ENCODE results near the gene ZFAND2A. TPM values are rescaled to one million over a fixed set of nuclear protein-coding genes. Genes with fewer than 3 reads are reported as not detected.

Gene ZFAND2A
- total RNA-seq, 2 experiments from 2014 or later = 92.3 to 92.5 TPM

DNA sequence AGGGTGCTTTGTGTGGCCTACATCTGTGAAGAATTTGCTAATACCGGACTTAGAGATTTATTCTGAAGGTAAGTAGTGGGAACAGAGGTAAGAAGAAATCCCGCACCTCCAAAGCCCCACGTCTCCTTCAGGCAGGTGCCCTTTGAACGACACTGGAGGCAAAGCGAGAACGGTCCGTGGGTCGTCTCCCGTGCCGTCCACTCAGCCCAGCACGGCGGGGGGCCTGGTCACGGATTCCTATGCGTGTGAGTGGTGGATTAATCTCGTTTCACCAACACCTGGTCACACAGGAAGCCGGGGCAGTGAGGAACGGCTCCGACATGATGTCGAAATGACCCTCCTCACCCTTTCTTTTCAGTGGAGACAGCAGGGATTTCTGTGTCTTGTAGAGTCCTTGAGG, 21.0 kb upstream of the ZFAND2A start:
- Histone ChIP-seq H3K9me3 (ENCODE audit: control insufficient read depth in 1 of 2, insufficient read depth in 1 of 2, low read length in 2 of 2) (no peaks in the 10 kb centered on the region), H3K27me3 (ENCODE audit: control insufficient read depth in 1 of 2, insufficient read depth in 2 of 2, low read length in 2 of 2) (peaks cover 0 to 6% of the 10 kb centered on the region in 2 experiments), H3K27ac (ENCODE audit: low read depth in 1 of 2, low read length in 2 of 2) (no peak overlapping the region), H3K36me3 (ENCODE audit: insufficient read depth, low read length) (no peaks in the 10 kb centered on the region), H3K4me1 (ENCODE audit: insufficient read depth, low read length) (peaks cover 21% of the 10 kb centered on the region), H3K4me3 (ENCODE audit: low read length) (no peak overlapping the region)
- ATAC-seq (ENCODE audit: poor library complexity) (no peak), DNase-seq (no peak)
- ChIA-PET CTCF (no interaction called here), POLR2A (no interaction called here)
- no peak overlapping the region for H3K27ac Mint-ChIP-seq
- TF ChIP-seq, protein P1, sequence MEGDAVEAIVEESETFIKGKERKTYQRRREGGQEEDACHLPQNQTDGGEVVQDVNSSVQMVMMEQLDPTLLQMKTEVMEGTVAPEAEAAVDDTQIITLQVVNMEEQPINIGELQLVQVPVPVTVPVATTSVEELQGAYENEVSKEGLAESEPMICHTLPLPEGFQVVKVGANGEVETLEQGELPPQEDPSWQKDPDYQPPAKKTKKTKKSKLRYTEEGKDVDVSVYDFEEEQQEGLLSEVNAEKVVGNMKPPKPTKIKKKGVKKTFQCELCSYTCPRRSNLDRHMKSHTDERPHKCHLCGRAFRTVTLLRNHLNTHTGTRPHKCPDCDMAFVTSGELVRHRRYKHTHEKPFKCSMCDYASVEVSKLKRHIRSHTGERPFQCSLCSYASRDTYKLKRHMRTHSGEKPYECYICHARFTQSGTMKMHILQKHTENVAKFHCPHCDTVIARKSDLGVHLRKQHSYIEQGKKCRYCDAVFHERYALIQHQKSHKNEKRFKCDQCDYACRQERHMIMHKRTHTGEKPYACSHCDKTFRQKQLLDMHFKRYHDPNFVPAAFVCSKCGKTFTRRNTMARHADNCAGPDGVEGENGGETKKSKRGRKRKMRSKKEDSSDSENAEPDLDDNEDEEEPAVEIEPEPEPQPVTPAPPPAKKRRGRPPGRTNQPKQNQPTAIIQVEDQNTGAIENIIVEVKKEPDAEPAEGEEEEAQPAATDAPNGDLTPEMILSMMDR (IDR thresholded peaks at IDR 0.05) = no peak
- H3K9me3 Mint-ChIP-seq = no peaks in the 10 kb centered on the region
- no peaks in the 10 kb centered on the region for H3K36me3 Mint-ChIP-seq (ENCODE audit: low read depth)
- intact Hi-C loops (cut with DNase I, micrococcal nuclease) = no loop called here
- H3K27me3 Mint-ChIP-seq = peaks cover 41% of the 10 kb centered on the region
- H3K4me3 Mint-ChIP-seq = no peak overlapping the region
- peaks cover 16% of the 10 kb centered on the region for H3K4me1 Mint-ChIP-seq (ENCODE audit: low read depth)

DNA sequence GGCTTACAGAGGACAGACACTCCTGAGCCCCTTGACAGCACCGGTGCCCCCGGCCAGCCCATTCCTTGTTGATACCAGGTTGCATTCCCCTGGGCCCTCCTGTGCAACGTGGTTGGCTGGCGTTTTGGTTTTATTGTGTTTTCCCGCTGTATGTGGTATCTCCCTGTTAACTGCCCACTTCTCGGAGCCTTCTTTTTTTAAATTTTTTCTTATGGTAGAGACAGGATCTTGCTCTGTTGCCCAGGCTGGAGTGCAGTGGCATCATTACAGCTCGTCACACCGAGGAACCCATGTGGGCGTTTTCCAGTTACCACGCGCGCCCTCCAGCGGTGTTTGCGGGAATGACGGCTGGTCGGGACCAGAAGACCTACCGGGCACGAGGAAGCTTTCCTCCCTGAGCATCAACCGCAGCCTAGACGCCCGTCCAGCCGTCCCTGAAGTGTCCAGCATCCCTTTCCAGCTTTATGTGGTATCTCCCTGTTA, 16.9 kb upstream of the ZFAND2A start:
- Histone ChIP-seq H3K27ac (ENCODE audit: low read depth in 1 of 2, low read length in 2 of 2) (no peak overlapping the region), H3K36me3 (ENCODE audit: insufficient read depth, low read length) (no peaks in the 10 kb centered on the region), H3K4me3 (ENCODE audit: low read length) (no peak overlapping the region), H3K4me1 (ENCODE audit: insufficient read depth, low read length) (peaks cover 17% of the 10 kb centered on the region), H3K9me3 (ENCODE audit: control insufficient read depth in 1 of 2, insufficient read depth in 1 of 2, low read length in 2 of 2) (no peaks in the 10 kb centered on the region), H3K27me3 (ENCODE audit: control insufficient read depth in 1 of 2, insufficient read depth in 2 of 2, low read length in 2 of 2) (peaks cover 0 to 6% of the 10 kb centered on the region in 2 experiments)
- no peaks in the 10 kb centered on the region for H3K9me3 Mint-ChIP-seq
- peaks cover 34% of the 10 kb centered on the region for H3K27me3 Mint-ChIP-seq
- no peaks in the 10 kb centered on the region for H3K36me3 Mint-ChIP-seq (ENCODE audit: low read depth)
- DNase-seq (peak; percentile 51 to 83 (median 70)), ATAC-seq (ENCODE audit: poor library complexity) (peak; percentile 73)
- ChIA-PET CTCF (interaction anchor here (0.6 to 2.5 kb wide), 9 partner anchors 8 to 184 kb away, joined by 3 to 10 read pairs (median 3); no protein-coding TSS in a partner anchor), POLR2A (interaction anchor here (0.6 kb wide), 1 partner anchor 17 kb away, joined by 3 read pairs; the partner anchor contains the start of gene ZFAND2A)
- peaks cover 13% of the 10 kb centered on the region for H3K4me1 Mint-ChIP-seq (ENCODE audit: low read depth)
- no peak overlapping the region for H3K27ac Mint-ChIP-seq
- TF ChIP-seq, protein P1 (IDR thresholded peaks at IDR 0.05) = peak; percentile 31
- H3K4me3 Mint-ChIP-seq = peak overlapping the region; percentile 6
- intact Hi-C loops (cut with DNase I, micrococcal nuclease) = loop anchor here (1.0 to 2.0 kb wide), 3 partner anchors 90 to 184 kb away; no protein-coding TSS in a partner anchor

DNA sequence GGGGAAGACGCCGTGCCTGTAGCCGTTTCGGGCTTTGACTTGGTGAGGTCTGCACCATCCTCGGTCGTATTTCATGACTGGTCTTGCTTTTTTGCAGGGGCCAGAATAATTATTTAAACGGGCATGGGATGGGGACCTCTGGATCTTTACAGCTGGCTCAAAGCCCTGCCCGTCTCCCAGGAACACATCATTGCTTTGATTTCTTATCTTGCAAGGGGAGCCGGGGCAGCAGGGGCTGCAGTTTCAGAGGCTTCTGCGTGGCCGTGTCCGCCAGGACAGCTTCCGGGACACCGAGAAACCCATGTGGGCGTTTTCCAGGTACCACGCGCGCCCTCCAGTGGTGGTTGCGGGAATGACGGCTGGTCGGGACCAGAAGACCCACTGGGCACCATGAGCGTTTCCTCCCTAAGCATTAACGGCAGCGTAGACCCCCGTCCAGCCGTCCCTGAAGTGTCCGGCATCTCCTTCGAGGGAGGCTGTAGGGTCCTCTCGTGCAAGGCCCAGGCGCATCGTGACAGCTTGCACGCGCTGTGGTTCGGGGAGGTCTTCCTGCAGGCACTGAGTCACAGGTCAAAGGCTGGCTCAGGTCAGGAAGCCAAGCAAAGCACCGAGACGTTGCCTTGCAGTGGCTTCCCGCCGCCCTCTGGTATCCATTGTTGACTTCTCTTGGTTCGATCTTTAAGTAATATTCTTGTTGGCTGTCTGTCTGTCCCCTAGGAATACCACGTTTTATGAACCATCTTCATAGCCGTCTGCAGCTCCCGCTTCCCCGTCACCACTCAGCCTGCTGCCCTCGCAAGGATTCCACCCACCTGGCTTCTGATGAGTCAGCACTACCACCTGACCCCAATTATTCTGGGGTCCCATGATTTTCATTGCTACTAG, 16.2 kb upstream of the ZFAND2A start:
- no peak overlapping the region for H3K27ac ChIP-seq (ENCODE audit: low read depth in 1 of 2, low read length in 2 of 2)

More for the DNA sequence above, 16.2 kb upstream of the ZFAND2A start:
- Mint-ChIP-seq H3K9me3 (no peaks in the 10 kb centered on the region), H3K27ac (no peak overlapping the region), H3K4me3 (peak overlapping the region; percentile 4), H3K27me3 (peaks cover 26% of the 10 kb centered on the region), H3K36me3 (ENCODE audit: low read depth) (no peaks in the 10 kb centered on the region), H3K4me1 (ENCODE audit: low read depth) (peaks cover 13% of the 10 kb centered on the region)
- CTCF ChIA-PET = interaction anchor here (0.6 to 2.5 kb wide), 12 partner anchors 7 to 1357 kb away, joined by 3 to 10 read pairs (median 3); partner anchors contain the start of gene ZFAND2A
- POLR2A ChIA-PET = interaction anchor here (1.5 kb wide), 1 partner anchor 16 kb away, joined by 5 read pairs; the partner anchor contains the start of gene ZFAND2A
- ATAC-seq (ENCODE audit: poor library complexity) (peak; percentile 59), DNase-seq (peak; percentile 55 to 85 (median 72))
- Histone ChIP-seq H3K4me3 (ENCODE audit: low read length) (no peak overlapping the region), H3K27me3 (ENCODE audit: control insufficient read depth in 1 of 2, insufficient read depth in 2 of 2, low read length in 2 of 2) (peaks cover 0 to 4% of the 10 kb centered on the region in 2 experiments), H3K9me3 (ENCODE audit: control insufficient read depth in 1 of 2, insufficient read depth in 1 of 2, low read length in 2 of 2) (no peaks in the 10 kb centered on the region), H3K4me1 (ENCODE audit: insufficient read depth, low read length) (peaks cover 17% of the 10 kb centered on the region), H3K36me3 (ENCODE audit: insufficient read depth, low read length) (no peaks in the 10 kb centered on the region)
- TF ChIP-seq, protein P1 (IDR thresholded peaks at IDR 0.05) = peak; percentile 94
- intact Hi-C loops (cut with DNase I, micrococcal nuclease) = loop anchor here (1.0 to 2.0 kb wide), 3 partner anchors 89 to 183 kb away; no protein-coding TSS in a partner anchor

Data from CD4-positive, alpha-beta T cell (primary cell).